GM20000 (cell line): ENCODE results near the gene NRROS.
"Not testable (repeated sequence)": the region's sequence is repeated elsewhere in the genome, so short reads cannot be mapped to it uniquely, and the experiment has no call there.

Experiments used
- DNase-seq: peaks from one replicate; pipeline ENCODE4 v3.0.0; 2012; ENCODE audit warnings: low spot score
- TF ChIP-seq, protein P1 (sequence below): IDR thresholded peaks from 2 replicates; pipeline ENCODE4 v1.5.1; 2012; ENCODE audit warnings: mild to moderate bottlenecking, control low read depth; ENCODE audit errors: extremely low read depth, missing control alignments

The NRROS gene

GRCh38 chr3:196634829-196635228 lies 4.7 kb upstream of the NRROS start:
- no peak for DNase-seq

GRCh38 chr3:196636369-196637349 lies 2.8 kb upstream of the NRROS start:
- DNase-seq, result no peak

More at GRCh38 chr3:196634829-196635228, 4.7 kb upstream of the NRROS start:
- TF ChIP-seq, protein P1, sequence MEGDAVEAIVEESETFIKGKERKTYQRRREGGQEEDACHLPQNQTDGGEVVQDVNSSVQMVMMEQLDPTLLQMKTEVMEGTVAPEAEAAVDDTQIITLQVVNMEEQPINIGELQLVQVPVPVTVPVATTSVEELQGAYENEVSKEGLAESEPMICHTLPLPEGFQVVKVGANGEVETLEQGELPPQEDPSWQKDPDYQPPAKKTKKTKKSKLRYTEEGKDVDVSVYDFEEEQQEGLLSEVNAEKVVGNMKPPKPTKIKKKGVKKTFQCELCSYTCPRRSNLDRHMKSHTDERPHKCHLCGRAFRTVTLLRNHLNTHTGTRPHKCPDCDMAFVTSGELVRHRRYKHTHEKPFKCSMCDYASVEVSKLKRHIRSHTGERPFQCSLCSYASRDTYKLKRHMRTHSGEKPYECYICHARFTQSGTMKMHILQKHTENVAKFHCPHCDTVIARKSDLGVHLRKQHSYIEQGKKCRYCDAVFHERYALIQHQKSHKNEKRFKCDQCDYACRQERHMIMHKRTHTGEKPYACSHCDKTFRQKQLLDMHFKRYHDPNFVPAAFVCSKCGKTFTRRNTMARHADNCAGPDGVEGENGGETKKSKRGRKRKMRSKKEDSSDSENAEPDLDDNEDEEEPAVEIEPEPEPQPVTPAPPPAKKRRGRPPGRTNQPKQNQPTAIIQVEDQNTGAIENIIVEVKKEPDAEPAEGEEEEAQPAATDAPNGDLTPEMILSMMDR, result no peak

GRCh38 chr3:196637941-196638340 lies 1.6 kb upstream of the NRROS start:
- not testable (repeated sequence) for DNase-seq

More at GRCh38 chr3:196636369-196637349, 2.8 kb upstream of the NRROS start:
- TF ChIP-seq, protein P1, result no peak

DNA sequence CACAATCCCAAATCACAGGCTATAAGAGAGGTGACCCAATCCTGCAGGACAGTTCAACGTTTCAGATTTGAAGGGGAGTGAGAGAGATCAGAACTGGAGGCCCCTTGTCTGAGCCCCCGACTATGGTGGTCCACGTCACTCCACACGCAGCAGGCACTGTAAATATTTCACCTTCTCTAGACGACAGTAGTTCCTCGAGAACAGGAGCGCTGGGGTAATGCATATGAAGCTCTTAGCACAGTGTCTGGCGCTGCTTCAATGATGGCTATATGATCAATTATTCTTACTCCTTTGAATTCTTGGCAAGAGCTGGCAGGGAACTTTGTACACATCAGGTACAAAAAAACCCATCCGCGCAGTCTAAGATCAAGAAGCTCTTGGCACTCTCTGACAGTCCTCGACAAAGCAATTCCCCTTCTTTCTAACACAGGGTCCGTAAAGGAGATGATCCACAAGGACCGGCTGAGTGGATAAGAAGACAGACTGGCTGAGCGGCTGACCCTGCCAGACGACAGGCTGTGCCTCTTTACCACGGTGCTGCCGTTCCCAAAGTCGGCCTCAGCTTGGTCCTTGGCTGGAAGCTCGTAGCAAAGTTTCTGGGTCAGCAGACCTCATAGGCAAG lies 522 bp upstream of the NRROS start:
- TF ChIP-seq, protein P1, result no peak
- no peak for DNase-seq

- DNase-seq, result no peak
- TF ChIP-seq, protein P1, result no peak
Measured at GRCh38 chr3:196640297-196641018, 964 bp downstream of the NRROS start.

- TF ChIP-seq, protein P1, result no peak
- DNase-seq, result no peak
Measured at GRCh38 chr3:196641333-196642054, 2.0 kb downstream of the NRROS start.

DNA sequence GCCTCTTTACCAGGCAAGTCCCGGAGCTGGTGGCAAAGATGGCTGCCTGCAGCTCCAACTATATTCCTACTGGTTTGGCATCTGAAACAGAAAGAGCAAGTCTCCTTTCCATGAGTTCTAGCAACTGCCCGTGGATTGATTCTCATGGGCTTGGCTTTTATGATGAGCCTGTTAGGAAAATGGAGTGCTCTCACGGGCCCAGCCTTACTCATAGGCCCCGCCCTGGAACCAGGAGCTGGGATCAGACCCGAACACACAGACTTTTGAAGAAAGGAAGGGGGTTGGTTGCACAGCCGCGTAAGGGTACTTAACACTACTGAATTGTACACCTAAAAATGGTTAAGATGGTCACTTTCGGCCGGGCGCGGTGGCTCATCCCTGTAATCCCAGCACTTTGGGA lies 2.9 kb downstream of the NRROS start:
- no peak for DNase-seq
- TF ChIP-seq, protein P1, result no peak
